HFFc6 (cell line): ENCODE measurements around the gene ZNF784. TPM values are rescaled to one million over a fixed set of nuclear protein-coding genes. Genes with fewer than 3 reads are reported as not detected.
"Not testable (repeated sequence)": the region's sequence is repeated elsewhere in the genome, so short reads cannot be mapped to it uniquely, and the experiment has no call there.

Experiments
- DNase-seq: peaks from one replicate; pipeline ENCODE4 v3.0.0-alpha.2; 2018
- H3K27ac Mint-ChIP-seq: 2 replicates; pipeline ENCODE4 v1.8.0; 2020; ENCODE audit warnings: mild to moderate bottlenecking, mixed read lengths
- H3K27me3 Mint-ChIP-seq: 2 replicates; pipeline ENCODE4 v1.8.0; 2021; ENCODE audit warnings: mild to moderate bottlenecking, moderate library complexity, mixed read lengths; ENCODE audit not compliant: insufficient read depth
- H3K36me3 Mint-ChIP-seq: 2 replicates; pipeline ENCODE4 v1.8.0; 2021; ENCODE audit warnings: low read depth, mixed read lengths
- H3K4me1 Mint-ChIP-seq: 2 replicates; pipeline ENCODE4 v1.8.0; 2020; ENCODE audit warnings: low read depth, mixed read lengths
- H3K4me3 Mint-ChIP-seq: 2 replicates; pipeline ENCODE4 v1.8.0; 2020; ENCODE audit warnings: mild to moderate bottlenecking, moderate library complexity, mixed read lengths
- H3K9me3 Mint-ChIP-seq: 2 replicates; pipeline ENCODE4 v1.8.0; 2020; ENCODE audit warnings: mild to moderate bottlenecking, mixed read lengths
- total RNA-seq, 6 experiments: library from RNA; stranded (reverse); fragmentation: NEBNext Ultra II Directional; extraction: Animal tissue kit (Norgen Biotek cat#: 25700); gene quantifications; 2 replicates in 1 of 6; 3 replicates in 5 of 6; pipeline ENCODE4 v1.2.3, GENCODE V29; 2021
- TF ChIP-seq, protein P1 (sequence below): fragments of 200-600 bp; sonication (generic); IDR thresholded peaks from 2 replicates; pipeline ENCODE4 v1.5.0; 2021; ENCODE audit warnings: antibody characterized with exemption, mild to moderate bottlenecking

Gene ZNF784
- total RNA-seq, 6 experiments from 2014 or later = 4.6 to 5.3 (median 4.8) TPM

GRCh38 chr19:55586976-55587668, 37.2 kb downstream of the ZNF784 start:
- Mint-ChIP-seq H3K4me3 (peak overlapping the region; percentile 85), H3K4me1 (peaks cover 21% of the 10 kb centered on the region), H3K36me3 (peaks cover 8% of the 10 kb centered on the region), H3K27ac (peak overlapping the region; percentile 67; the same call in 1 of the 2 replicates), H3K27me3 (peaks cover 5% of the 10 kb centered on the region), H3K9me3 (no peaks in the 10 kb centered on the region)
- DNase-seq = peak; percentile 86
- TF ChIP-seq, protein P1, sequence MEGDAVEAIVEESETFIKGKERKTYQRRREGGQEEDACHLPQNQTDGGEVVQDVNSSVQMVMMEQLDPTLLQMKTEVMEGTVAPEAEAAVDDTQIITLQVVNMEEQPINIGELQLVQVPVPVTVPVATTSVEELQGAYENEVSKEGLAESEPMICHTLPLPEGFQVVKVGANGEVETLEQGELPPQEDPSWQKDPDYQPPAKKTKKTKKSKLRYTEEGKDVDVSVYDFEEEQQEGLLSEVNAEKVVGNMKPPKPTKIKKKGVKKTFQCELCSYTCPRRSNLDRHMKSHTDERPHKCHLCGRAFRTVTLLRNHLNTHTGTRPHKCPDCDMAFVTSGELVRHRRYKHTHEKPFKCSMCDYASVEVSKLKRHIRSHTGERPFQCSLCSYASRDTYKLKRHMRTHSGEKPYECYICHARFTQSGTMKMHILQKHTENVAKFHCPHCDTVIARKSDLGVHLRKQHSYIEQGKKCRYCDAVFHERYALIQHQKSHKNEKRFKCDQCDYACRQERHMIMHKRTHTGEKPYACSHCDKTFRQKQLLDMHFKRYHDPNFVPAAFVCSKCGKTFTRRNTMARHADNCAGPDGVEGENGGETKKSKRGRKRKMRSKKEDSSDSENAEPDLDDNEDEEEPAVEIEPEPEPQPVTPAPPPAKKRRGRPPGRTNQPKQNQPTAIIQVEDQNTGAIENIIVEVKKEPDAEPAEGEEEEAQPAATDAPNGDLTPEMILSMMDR = no peak

- peak overlapping the region; percentile 79 for H3K4me3 Mint-ChIP-seq
- no peaks in the 10 kb centered on the region for H3K36me3 Mint-ChIP-seq
- TF ChIP-seq, protein P1 = no peak
- peaks cover 5% of the 10 kb centered on the region for H3K27me3 Mint-ChIP-seq
- DNase-seq = peak; percentile 48
- H3K4me1 Mint-ChIP-seq = peaks cover 33% of the 10 kb centered on the region
- no peaks in the 10 kb centered on the region for H3K9me3 Mint-ChIP-seq
- H3K27ac Mint-ChIP-seq = peak overlapping the region; percentile 67
Observed at GRCh38 chr19:55585658-55586339, 38.6 kb downstream of the ZNF784 start.

GRCh38 chr19:55584871-55585270, 39.5 kb downstream of the ZNF784 start:
- Mint-ChIP-seq H3K9me3 (no peaks in the 10 kb centered on the region), H3K4me1 (peaks cover 33% of the 10 kb centered on the region), H3K27ac (no peak overlapping the region), H3K4me3 (no peak overlapping the region), H3K27me3 (peaks cover 2% of the 10 kb centered on the region), H3K36me3 (peaks cover 2% of the 10 kb centered on the region)
- TF ChIP-seq, protein P1 = no peak
- DNase-seq = no peak

- not testable (repeated sequence) for H3K27me3 Mint-ChIP-seq, H3K9me3 Mint-ChIP-seq, DNase-seq, H3K36me3 Mint-ChIP-seq, H3K4me3 Mint-ChIP-seq, H3K27ac Mint-ChIP-seq
- H3K4me1 Mint-ChIP-seq = peaks cover 33% of the 10 kb centered on the region
Observed at GRCh38 chr19:55583897-55584296, 40.5 kb downstream of the ZNF784 start.

- Mint-ChIP-seq H3K4me1 (peaks cover 31% of the 10 kb centered on the region), H3K4me3 (peak overlapping the region; percentile 95; the same call in 1 of the 2 replicates), H3K36me3 (peaks cover 10% of the 10 kb centered on the region)
- not testable (repeated sequence) for DNase-seq, H3K27ac Mint-ChIP-seq, H3K9me3 Mint-ChIP-seq, H3K27me3 Mint-ChIP-seq
Observed at GRCh38 chr19:55582284-55582683, 42.1 kb downstream of the ZNF784 start.

- H3K27ac Mint-ChIP-seq = no peak overlapping the region
- peak overlapping the region; percentile 95 for H3K4me3 Mint-ChIP-seq
- H3K27me3 Mint-ChIP-seq = peaks cover 4% of the 10 kb centered on the region
- no peak for DNase-seq
- TF ChIP-seq, protein P1 = no peak
- peaks cover 15% of the 10 kb centered on the region for H3K36me3 Mint-ChIP-seq
- H3K4me1 Mint-ChIP-seq = peaks cover 27% of the 10 kb centered on the region
- no peaks in the 10 kb centered on the region for H3K9me3 Mint-ChIP-seq
Observed at GRCh38 chr19:55581823-55582223, 42.5 kb downstream of the ZNF784 start.
